HG02763 (cell line): ENCODE measurements around the gene ALK.

Experiments used
- ATAC-seq: cut with Tn5 transposase; IDR thresholded peaks from one replicate; pipeline ENCODE4 v1.9.1; 2021; ENCODE audit warnings: mild to moderate bottlenecking, moderate library complexity; ENCODE audit not compliant: unreplicated experiment

Gene ALK

GRCh38 chr2:29305762-29306161, 615.6 kb downstream of the ALK start:
- ATAC-seq, result no peak

GRCh38 chr2:29304399-29305060, 616.9 kb downstream of the ALK start:
- ATAC-seq, result no peak

DNA sequence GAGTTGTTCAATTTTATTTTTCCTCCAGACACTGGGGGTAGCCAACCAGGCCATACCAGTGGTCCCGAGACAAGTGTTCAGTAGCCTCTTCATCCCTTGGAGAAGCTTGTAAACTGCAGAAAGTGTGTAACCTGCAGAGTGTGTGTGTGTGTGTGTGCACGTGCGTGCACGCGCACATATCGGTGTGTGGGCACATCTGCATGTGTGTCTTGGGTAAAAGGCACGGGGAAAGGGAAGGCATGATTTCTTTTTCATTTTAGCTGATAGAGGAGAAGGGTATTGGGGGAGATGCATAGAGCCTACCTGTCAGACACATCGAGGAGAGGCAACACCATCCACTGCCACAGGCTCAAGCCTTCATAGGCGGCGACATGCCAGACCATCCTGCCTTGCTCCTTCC, 624.8 kb downstream of the ALK start:
- no peak for ATAC-seq

DNA sequence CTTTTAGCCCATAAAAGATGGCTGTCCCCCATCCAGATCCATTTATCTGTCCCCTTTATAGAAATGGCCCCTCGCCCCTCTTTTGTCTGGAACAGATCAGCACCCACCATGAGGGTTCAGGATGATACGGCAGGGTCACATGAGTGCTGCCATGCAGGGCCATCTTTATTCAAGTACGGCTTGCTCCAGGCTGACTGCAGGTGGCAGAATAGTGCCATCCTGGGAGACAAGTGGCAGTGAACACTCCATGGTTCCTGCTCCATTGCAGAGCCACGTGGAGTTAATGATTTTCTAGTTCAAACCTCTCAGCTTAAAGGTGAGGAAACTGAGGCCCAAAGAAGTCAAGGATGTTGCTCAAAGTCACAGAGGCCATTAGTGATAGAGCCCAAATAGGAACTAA, 625.5 kb downstream of the ALK start:
- ATAC-seq, result no peak

DNA sequence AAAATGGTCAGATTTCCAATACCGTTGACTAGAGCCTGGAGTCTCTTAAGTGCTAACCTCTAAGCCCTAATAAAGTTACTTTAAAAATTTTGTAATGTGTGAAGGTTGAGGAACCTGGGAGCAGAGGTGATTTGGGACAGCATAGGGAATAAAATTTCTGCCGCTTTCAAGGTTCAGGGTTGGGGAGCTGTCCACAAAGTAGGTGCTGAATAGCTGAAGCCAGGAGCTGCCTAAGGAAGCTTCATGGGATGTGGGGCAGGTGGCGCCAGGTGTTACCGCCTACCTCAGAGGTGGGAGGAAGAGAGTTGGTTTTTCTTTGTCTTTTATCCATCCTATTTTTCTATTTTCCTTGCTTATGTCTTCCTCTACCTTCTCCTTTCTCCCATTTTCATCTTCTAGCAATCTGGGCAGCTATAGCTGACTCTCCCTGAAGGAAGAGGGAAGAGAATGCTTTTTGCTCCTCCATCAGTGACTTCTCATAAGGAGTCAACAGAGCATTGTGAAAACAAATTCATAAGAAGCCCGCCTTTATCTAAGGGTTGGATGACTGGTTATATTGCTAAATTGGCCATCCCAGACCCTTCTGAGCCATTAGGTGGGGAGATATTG, 627.5 kb downstream of the ALK start:
- ATAC-seq, result no peak

- ATAC-seq, result no peak
Observed at GRCh38 chr2:29290293-29291047, 630.9 kb downstream of the ALK start.

DNA sequence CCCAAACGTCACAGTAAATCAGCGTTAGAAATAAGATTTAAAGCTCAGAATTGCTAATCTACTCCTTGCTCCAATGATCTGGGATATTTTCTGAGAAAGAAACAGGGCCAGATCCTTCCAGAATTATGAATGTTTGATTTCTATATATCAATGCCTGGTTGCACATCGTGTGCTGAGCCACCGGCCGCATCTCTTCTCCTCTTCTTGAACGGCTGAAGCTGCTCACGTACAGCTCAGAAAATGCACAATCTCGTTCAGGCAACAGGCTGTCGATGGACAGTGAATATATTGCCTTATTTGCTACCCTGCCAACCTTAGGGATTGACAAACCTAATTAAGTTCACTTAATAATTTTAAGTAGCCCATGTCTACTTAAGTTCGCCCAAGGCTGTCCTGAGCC, 636.7 kb downstream of the ALK start:
- ATAC-seq, result no peak

GRCh38 chr2:29281916-29282247, 639.5 kb downstream of the ALK start:
- ATAC-seq, result no peak

- ATAC-seq, result no peak
Observed at GRCh38 chr2:29281086-29281915, 640.1 kb downstream of the ALK start.

DNA sequence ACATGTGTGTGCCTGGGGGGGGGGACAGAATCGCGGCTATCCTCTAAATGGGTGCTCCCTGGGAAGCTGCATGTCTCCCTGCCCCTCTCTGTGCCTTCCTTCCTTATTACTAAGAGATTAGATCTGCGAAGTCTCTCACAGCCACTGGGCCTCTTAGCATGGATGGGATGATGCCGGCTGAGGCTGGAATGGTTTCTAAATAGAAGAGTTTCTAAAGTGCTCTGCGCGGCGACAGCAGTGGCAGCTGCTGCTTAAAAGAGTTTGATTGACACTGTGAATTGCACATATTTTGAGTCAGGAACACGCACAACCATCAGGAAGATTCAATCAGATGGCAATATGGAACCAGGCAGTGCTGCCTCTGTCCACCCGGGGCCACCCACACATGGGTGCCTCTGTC, 642.4 kb downstream of the ALK start:
- ATAC-seq, result no peak

- ATAC-seq, result no peak
Observed at GRCh38 chr2:29276151-29276550, 645.2 kb downstream of the ALK start.

GRCh38 chr2:29275186-29275585, 646.2 kb downstream of the ALK start:
- no peak for ATAC-seq

GRCh38 chr2:29273685-29274611, 647.4 kb downstream of the ALK start:
- no peak for ATAC-seq

- no peak for ATAC-seq
Observed at GRCh38 chr2:29273004-29273684, 648.2 kb downstream of the ALK start.

GRCh38 chr2:29272311-29272710, 649.1 kb downstream of the ALK start:
- ATAC-seq, result no peak

DNA sequence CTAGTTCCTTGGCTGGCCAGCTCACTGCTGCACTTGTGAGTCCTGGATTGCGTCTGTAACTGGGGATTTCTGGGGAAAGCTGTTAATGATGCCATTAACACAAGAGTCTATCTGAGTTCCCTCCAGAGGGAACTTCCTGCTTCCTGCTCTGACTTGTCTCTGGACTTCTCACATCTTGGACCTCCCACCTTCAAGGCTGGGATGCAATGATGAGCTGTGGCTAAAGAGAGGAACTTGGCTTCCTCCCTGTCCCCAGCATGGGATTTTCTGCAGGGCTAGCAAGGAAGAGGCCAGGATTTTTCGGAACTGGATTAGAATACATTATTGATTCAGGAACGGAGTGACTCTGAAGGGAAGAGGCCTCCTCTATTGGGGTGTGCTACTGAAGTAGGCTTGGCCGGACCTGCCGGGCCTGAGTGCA, 650.7 kb downstream of the ALK start:
- ATAC-seq, result no peak

DNA sequence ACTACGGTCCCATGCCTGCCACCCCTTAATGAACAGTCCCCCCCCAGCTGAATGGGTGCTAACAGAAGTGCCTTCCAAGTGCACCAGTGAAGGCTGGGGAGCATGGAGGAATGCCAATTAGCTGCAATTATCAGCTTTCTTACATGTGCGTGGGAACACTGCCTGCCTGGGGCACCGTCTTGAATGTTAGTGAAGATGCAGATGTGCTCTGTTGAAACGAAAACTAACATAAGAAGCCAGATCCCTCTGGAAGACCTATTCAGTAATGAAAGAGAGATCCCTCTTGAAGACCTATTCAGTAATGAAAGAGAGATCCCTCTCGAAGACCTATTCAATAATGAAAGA, 651.6 kb downstream of the ALK start:
- ATAC-seq, result no peak

DNA sequence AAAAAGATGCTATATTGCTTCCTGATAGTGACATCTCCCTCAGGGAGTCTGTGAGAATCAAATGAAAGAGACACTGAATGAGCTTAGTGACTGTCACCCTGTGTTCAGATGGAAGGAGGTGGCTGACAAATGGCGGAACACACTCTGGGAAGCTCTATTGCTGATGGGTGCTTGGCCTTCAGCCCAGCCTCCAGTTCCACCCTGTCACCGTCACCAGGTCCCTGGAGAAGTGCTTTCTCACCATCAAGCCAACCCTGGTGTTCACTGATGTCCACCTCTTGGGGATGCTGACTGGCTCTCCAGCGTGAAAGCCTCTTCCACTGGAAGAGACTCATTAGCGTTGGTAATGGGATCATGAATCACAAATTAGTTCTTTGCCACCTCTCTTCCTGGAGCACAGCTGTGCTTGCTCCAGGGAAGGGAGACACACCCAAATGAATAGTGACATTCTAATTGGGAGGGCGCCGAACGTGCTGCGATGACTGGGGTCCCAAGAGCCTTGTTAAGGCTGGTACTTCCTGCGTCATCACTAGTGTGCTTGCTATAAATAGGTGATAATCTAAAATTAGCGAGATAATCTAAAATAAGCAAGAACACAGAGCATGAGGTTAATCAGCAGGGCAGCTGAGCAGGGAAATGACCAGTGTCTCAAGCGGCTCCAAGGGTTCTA, 652.2 kb downstream of the ALK start:
- no peak for ATAC-seq

- no peak for ATAC-seq
Observed at GRCh38 chr2:29267720-29268119, 653.7 kb downstream of the ALK start.
